Esophagus squamous epithelium (tissue), 5 donors: Measurements from ENCODE around the gene OR5AU1. TPM values are rescaled to one million over a fixed set of nuclear protein-coding genes. Genes with fewer than 3 reads are reported as not detected.

Source experiments
- DNase-seq: peaks from one replicate; lab custom pipeline; 2025; lab: John Stamatoyannopoulos, UW
- H3K27ac ChIP-seq, 4 donors: fragments of 200-600 bp; sonication (generic); one replicate each; pipeline ENCODE4 v1.5.1; 2016 to 2019; ENCODE audit warnings: mild to moderate bottlenecking in 1 of 4
- H3K27me3 ChIP-seq, 4 donors: fragments of 200-600 bp; sonication (generic); 1 replicate in 3 of 4; 2 replicates in 1 of 4; pipeline versions ENCODE4 v1.5.1 to v1.6.0; 2017 to 2021; ENCODE audit warnings: antibody characterized with exemption in 1 of 4
- H3K36me3 ChIP-seq, 3 donors: fragments of 200-600 bp; sonication (generic); one replicate each; pipeline ENCODE4 v1.5.1; 2016 to 2019
- H3K4me1 ChIP-seq, 3 donors: fragments of 200-600 bp; sonication (generic); one replicate each; pipeline ENCODE4 v1.5.1; 2017 to 2019
- H3K4me3 ChIP-seq, 4 donors: fragments of 200-600 bp; sonication (generic); 1 replicate in 3 of 4; 2 replicates in 1 of 4; pipeline ENCODE4 v1.5.1; 2016 to 2019; ENCODE audit warnings: mild to moderate bottlenecking in 2 of 4, moderate library complexity in 1 of 4
- H3K9me3 ChIP-seq, 3 donors: fragments of 200-600 bp; sonication (generic); one replicate each; pipeline ENCODE4 v1.5.1; 2016 to 2019
- POLR2A ChIP-seq, 4 donors: fragments of 450-650 bp; IDR thresholded peaks; one replicate each; pipeline ENCODE4 v1.6.1; 2017; ENCODE audit warnings: antibody characterized with exemption in 4 of 4, mild to moderate bottlenecking in 4 of 4, moderate library complexity in 3 of 4
- WGBS, 2 donors: methylation state at CpG; one replicate each; pipeline ENCODE4 v1.1.5; 2018; 5-methylcytosine and 5-hydroxymethylcytosine counted together
- intact Hi-C: fragments of 100-400 bp; cut with DNase I; formaldehyde crosslinking; loops from one replicate; pipeline ENCODE4 v1.15.0; 2022
- total RNA-seq, 4 donors: library from RNA; depleted of rRNA; stranded (reverse); fragments of >200 nt; gene quantifications; one replicate each; pipeline ENCODE4 v1.1.0, GENCODE V29; 2016
- TF ChIP-seq, protein P1 (sequence below), 6 experiments: fragments of 450-650 bp in 4 of 6; fragments of 200-600 bp in 2 of 6; sonication (generic) in 2 of 6; IDR thresholded peaks; one replicate each; pipeline ENCODE4 v1.5.1; 2016 to 2019; ENCODE audit warnings: antibody characterized with exemption in 6 of 6, mild to moderate bottlenecking in 4 of 6, moderate library complexity in 4 of 6
- donor health status: DM: yes; HTN: yes; CAD: no.

The OR5AU1 gene
- total RNA-seq, 4 donors from 2014 or later, result not detected

- Histone ChIP-seq H3K27ac (no peak overlapping the region), H3K9me3 (no peaks in the 10 kb centered on the region), H3K36me3 (peaks cover 0 to 44% (median 2%) of the 10 kb centered on the region in 3 donors), H3K27me3 (no peaks in the 10 kb centered on the region), H3K4me3 (no peak overlapping the region), H3K4me1 (no peaks in the 10 kb centered on the region)
- DNase-seq, result no peak
- 84 to 88% methylated on average over 4 of the region's 4 CpGs for WGBS, 2 donors
- TF ChIP-seq, protein P1, sequence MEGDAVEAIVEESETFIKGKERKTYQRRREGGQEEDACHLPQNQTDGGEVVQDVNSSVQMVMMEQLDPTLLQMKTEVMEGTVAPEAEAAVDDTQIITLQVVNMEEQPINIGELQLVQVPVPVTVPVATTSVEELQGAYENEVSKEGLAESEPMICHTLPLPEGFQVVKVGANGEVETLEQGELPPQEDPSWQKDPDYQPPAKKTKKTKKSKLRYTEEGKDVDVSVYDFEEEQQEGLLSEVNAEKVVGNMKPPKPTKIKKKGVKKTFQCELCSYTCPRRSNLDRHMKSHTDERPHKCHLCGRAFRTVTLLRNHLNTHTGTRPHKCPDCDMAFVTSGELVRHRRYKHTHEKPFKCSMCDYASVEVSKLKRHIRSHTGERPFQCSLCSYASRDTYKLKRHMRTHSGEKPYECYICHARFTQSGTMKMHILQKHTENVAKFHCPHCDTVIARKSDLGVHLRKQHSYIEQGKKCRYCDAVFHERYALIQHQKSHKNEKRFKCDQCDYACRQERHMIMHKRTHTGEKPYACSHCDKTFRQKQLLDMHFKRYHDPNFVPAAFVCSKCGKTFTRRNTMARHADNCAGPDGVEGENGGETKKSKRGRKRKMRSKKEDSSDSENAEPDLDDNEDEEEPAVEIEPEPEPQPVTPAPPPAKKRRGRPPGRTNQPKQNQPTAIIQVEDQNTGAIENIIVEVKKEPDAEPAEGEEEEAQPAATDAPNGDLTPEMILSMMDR (IDR thresholded peaks at IDR 0.05), result no peak
- no peak for TF ChIP-seq POLR2A (IDR thresholded peaks at IDR 0.05)
- intact Hi-C loops, result no loop called here
Observed at GRCh38 chr14:21202463-21203358, 46.8 kb upstream of the OR5AU1 start.

GRCh38 chr14:21201732-21202462 is 46.0 kb upstream of the OR5AU1 start:
- TF ChIP-seq, protein P1 (IDR thresholded peaks at IDR 0.05), result no peak
- TF ChIP-seq POLR2A (IDR thresholded peaks at IDR 0.05), result no peak
- peaks cover 0 to 36% (median 0%) of the 10 kb centered on the region in 3 donors for H3K36me3 ChIP-seq
- no peaks in the 10 kb centered on the region for H3K4me1 ChIP-seq
- H3K27me3 ChIP-seq, result no peaks in the 10 kb centered on the region
- intact Hi-C loops, result no loop called here
- no peaks in the 10 kb centered on the region for H3K9me3 ChIP-seq
- 68 to 72% methylated on average over 12 of the region's 12 CpGs for WGBS, 2 donors
- no peak overlapping the region for H3K4me3 ChIP-seq
- no peak for DNase-seq
- no peak overlapping the region for H3K27ac ChIP-seq

DNA sequence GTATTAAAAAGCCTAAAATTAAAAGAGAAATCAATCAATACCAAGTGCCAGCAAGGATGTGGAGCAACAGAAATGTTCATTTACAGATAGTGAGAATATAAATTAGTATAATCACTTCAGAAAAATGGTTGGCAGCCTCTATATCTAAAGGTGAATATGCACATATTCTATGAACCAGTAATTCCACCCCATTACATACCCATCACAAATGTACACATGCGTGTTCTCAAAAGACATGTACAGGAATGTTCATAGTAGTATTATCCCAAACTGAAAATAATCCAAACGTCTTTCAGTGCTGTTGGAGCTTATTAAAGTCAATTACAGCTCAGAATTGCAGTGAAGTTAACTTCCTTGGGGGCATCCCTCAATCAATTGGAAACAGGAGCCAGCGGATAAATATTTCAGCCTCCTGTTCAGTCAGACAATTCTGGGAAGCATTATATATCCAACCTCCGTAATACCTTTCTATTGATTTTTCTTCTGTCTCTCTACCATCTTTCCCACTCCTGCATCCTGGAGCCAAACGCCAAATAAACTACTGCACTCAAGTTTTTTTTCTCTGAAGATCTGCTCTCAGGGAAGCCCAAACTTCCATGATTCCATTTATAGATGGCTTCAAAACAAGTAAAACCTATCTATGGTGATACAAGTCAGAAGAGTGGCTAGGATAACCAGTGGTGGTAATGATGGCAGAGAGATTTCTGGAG is 45.0 kb upstream of the OR5AU1 start:
- no peaks in the 10 kb centered on the region for H3K4me1 ChIP-seq
- H3K4me3 ChIP-seq, result no peak overlapping the region
- no peak for TF ChIP-seq POLR2A (IDR thresholded peaks at IDR 0.05)
- TF ChIP-seq, protein P1 (IDR thresholded peaks at IDR 0.05), result no peak
- no peaks in the 10 kb centered on the region for H3K27me3 ChIP-seq
- H3K27ac ChIP-seq, result no peak overlapping the region
- peaks cover 0 to 26% (median 0%) of the 10 kb centered on the region in 3 donors for H3K36me3 ChIP-seq
- WGBS, 2 donors, result 76 to 85% methylated on average over 5 of the region's 5 CpGs
- intact Hi-C loops, result no loop called here
- DNase-seq, result no peak
- H3K9me3 ChIP-seq, result no peaks in the 10 kb centered on the region

- no peak overlapping the region for H3K27ac ChIP-seq
- no peak for DNase-seq
- intact Hi-C loops, result no loop called here
- no peaks in the 10 kb centered on the region for H3K4me1 ChIP-seq
- no peak for TF ChIP-seq POLR2A (IDR thresholded peaks at IDR 0.05)
- TF ChIP-seq, protein P1 (IDR thresholded peaks at IDR 0.05), result no peak
- no peaks in the 10 kb centered on the region for H3K27me3 ChIP-seq
- peaks cover 0 to 15% (median 0%) of the 10 kb centered on the region in 3 donors for H3K36me3 ChIP-seq
- no peak overlapping the region for H3K4me3 ChIP-seq
- 47 to 56% methylated on average over 3 of the region's 3 CpGs for WGBS, 2 donors
- H3K9me3 ChIP-seq, result no peaks in the 10 kb centered on the region
Observed at GRCh38 chr14:21199611-21200560, 44.0 kb upstream of the OR5AU1 start.
